SK-N-SH (cell line): ENCODE results near the gene FMNL2. TPM values are rescaled to one million over a fixed set of nuclear protein-coding genes. Genes with fewer than 3 reads are reported as not detected.

Experiments
- CTCF ChIA-PET: fragments of 300-600, 350-600 bp; formaldehyde crosslinking; extraction: SDS; loops from one replicate; lab custom pipeline; 2021; lab: Yijun Ruan, JAX
- POLR2A ChIA-PET: fragments of 350-600 bp; sonication (Branson Sonifier 250); formaldehyde crosslinking; extraction: SDS; loops from one replicate; lab custom pipeline; 2020; ENCODE audit warnings: antibody characterized with exemption, inconsistent platforms; lab: Yijun Ruan, JAX
- DNase-seq: peaks from one replicate; pipeline ENCODE4 v3.0.0; 2012
- H2AFZ ChIP-seq: fragments of 200-600 bp; sonication (generic); 2 replicates; pipeline ENCODE4 v1.8.1; 2016; ENCODE audit warnings: antibody characterized with exemption, mild to moderate bottlenecking, low read depth
- H3F3A ChIP-seq: fragments of 200-600 bp; sonication (generic); replicated peaks from 2 replicates; pipeline ENCODE3; 2016; ENCODE audit warnings: antibody characterized with exemption, mild to moderate bottlenecking; ENCODE audit not compliant: insufficient read depth
- H3K27ac ChIP-seq, 2 experiments: fragments of 200-500 bp in 1 of 2; fragments of 200-600 bp in 1 of 2; sonication (Bioruptor generic) in 1 of 2; sonication (generic), shearing (Covaris generic) in 1 of 2; 2 replicates each; pipeline versions ENCODE4 v1.5.1 to v1.6.1; 2014 to 2016; ENCODE audit warnings: low read depth in 2 of 2, inconsistent platforms in 1 of 2, low read length in 1 of 2, mild to moderate bottlenecking in 1 of 2, mixed read lengths in 1 of 2
- H3K27me3 ChIP-seq: fragments of 200-600 bp; sonication (generic), shearing (Covaris generic); 2 replicates; pipeline ENCODE4 v1.6.1; 2016; ENCODE audit warnings: mixed run types; ENCODE audit not compliant: insufficient read depth
- H3K36me3 ChIP-seq, 2 experiments: fragments of 200-500 bp in 1 of 2; fragments of 200-600 bp in 1 of 2; sonication (Bioruptor generic) in 1 of 2; sonication (generic) in 1 of 2; replicated peaks in 1 of 2; 2 replicates each; pipeline versions ENCODE3 to v1.5.1; 2014 to 2016; ENCODE audit warnings: low read length in 1 of 2, mild to moderate bottlenecking in 1 of 2; ENCODE audit not compliant: insufficient read depth in 2 of 2, control insufficient read depth in 1 of 2
- H3K4me1 ChIP-seq, 2 experiments: fragments of 200-500 bp in 1 of 2; fragments of 200-600 bp in 1 of 2; sonication (Bioruptor generic) in 1 of 2; sonication (generic), shearing (Covaris generic) in 1 of 2; 2 replicates each; pipeline versions ENCODE4 v1.5.1 to v1.6.1; 2014 to 2016; ENCODE audit warnings: low read depth in 1 of 2, low read length in 1 of 2, mixed run types in 1 of 2; ENCODE audit not compliant: insufficient read depth in 2 of 2, control insufficient read depth in 1 of 2
- H3K4me2 ChIP-seq: fragments of 200-600 bp; sonication (generic), shearing (Covaris generic); 2 replicates; pipeline ENCODE4 v1.6.1; 2017; ENCODE audit warnings: mixed run types
- H3K4me3 ChIP-seq, 2 experiments: fragments of 200-500 bp in 1 of 2; fragments of 200-600 bp in 1 of 2; sonication (Bioruptor generic) in 1 of 2; sonication (generic), shearing (Covaris generic) in 1 of 2; 2 replicates each; pipeline versions ENCODE4 v1.5.1 to v1.8.1; 2014 to 2016; ENCODE audit warnings: low read depth in 2 of 2, inconsistent platforms in 1 of 2, low read length in 1 of 2, mild to moderate bottlenecking in 1 of 2, mixed read lengths in 1 of 2, moderate library complexity in 1 of 2
- H3K79me2 ChIP-seq: fragments of 200-600 bp; sonication (generic); 2 replicates; pipeline ENCODE4 v1.8.1; 2017; ENCODE audit warnings: mild to moderate bottlenecking; ENCODE audit not compliant: insufficient read depth
- H3K9ac ChIP-seq: fragments of 200-600 bp; sonication (generic); 2 replicates; pipeline ENCODE4 v1.6.1; 2017; ENCODE audit warnings: mixed run types
- H3K9me2 ChIP-seq: fragments of 200-600 bp; sonication (generic); 2 replicates; pipeline ENCODE4 v1.6.1; 2017; ENCODE audit warnings: mixed run types
- H3K9me3 ChIP-seq: fragments of 200-600 bp; sonication (generic); 2 replicates; pipeline ENCODE4 v1.6.1; 2017; ENCODE audit warnings: mixed run types, mild to moderate bottlenecking, moderate library complexity
- H4K20me1 ChIP-seq: fragments of 200-600 bp; sonication (generic); 2 replicates; pipeline ENCODE4 v1.6.1; 2017; ENCODE audit warnings: mild to moderate bottlenecking, mixed run types; ENCODE audit not compliant: insufficient read depth
- CHD2 ChIP-seq: fragments of 150-350 bp; IDR thresholded peaks from 2 replicates; pipeline ENCODE4 v1.6.1; 2018; ENCODE audit warnings: low read length; ENCODE audit not compliant: partially characterized antibody
- CTCF ChIP-seq: fragments of 200-600 bp; sonication (generic); IDR thresholded peaks from 2 replicates; pipeline ENCODE4 v1.6.1; 2017; ENCODE audit warnings: antibody characterized with exemption, mild to moderate bottlenecking, moderate library complexity
- FOSL2 ChIP-seq: IDR thresholded peaks from 2 replicates; pipeline ENCODE4 v1.4.0; 2012; ENCODE audit warnings: low read depth, mild to moderate bottlenecking, moderate library complexity, borderline replicate concordance
- FOXJ3 ChIP-seq: sonication (generic); formaldehyde crosslinking; IDR thresholded peaks from 2 replicates; pipeline ENCODE4 v1.5.1; 2020; ENCODE audit warnings: mild to moderate bottlenecking, missing genetic modification reagents
- GATA2 ChIP-seq: sonication (generic); formaldehyde crosslinking; IDR thresholded peaks from 2 replicates; pipeline ENCODE4 v1.5.0; 2020; ENCODE audit warnings: mild to moderate bottlenecking, missing genetic modification reagents
- IRF3 ChIP-seq: fragments of 150-350 bp; IDR thresholded peaks from 2 replicates; pipeline ENCODE4 v1.6.1; 2016; ENCODE audit warnings: mild to moderate bottlenecking, low read depth, low read length
- JUND ChIP-seq: IDR thresholded peaks from 2 replicates; pipeline ENCODE4 v1.4.0; 2012
- MAX ChIP-seq: IDR thresholded peaks from 2 replicates; pipeline ENCODE4 v1.4.0; 2012; ENCODE audit warnings: low read depth
- MEF2A ChIP-seq: IDR thresholded peaks from 2 replicates; pipeline ENCODE4 v1.4.0; 2012; ENCODE audit warnings: low read depth, borderline replicate concordance
- NFIC ChIP-seq: IDR thresholded peaks from 2 replicates; pipeline ENCODE4 v1.4.0; 2012; ENCODE audit warnings: borderline replicate concordance
- PBX3 ChIP-seq: IDR thresholded peaks from 2 replicates; pipeline ENCODE4; 2012
- RAD21 ChIP-seq: IDR thresholded peaks from 2 replicates; pipeline ENCODE4 v1.6.1; 2012; ENCODE audit warnings: mild to moderate bottlenecking, low read length
- RCOR1 ChIP-seq: fragments of 150-350 bp; IDR thresholded peaks from 2 replicates; pipeline ENCODE4 v1.6.1; 2017; ENCODE audit warnings: antibody characterized with exemption, low read length
- REST ChIP-seq: IDR thresholded peaks from 2 replicates; pipeline ENCODE4 v1.6.1; 2012; ENCODE audit warnings: mild to moderate bottlenecking, low read depth, low read length, moderate library complexity
- RFX5 ChIP-seq: IDR thresholded peaks from 2 replicates; pipeline ENCODE4 v1.6.1; 2012; ENCODE audit warnings: mild to moderate bottlenecking, improper control_type of control experiment, low read length
- SIN3A ChIP-seq: IDR thresholded peaks from 2 replicates; pipeline ENCODE4 v1.6.1; 2012; ENCODE audit warnings: low read depth, mild to moderate bottlenecking, low read length, moderate library complexity, borderline replicate concordance
- SMC3 ChIP-seq: IDR thresholded peaks from 2 replicates; pipeline ENCODE4 v1.6.1; 2012; ENCODE audit warnings: low read depth, low read length, improper control_type of control experiment
- TAF1 ChIP-seq: IDR thresholded peaks from 2 replicates; pipeline ENCODE4 v1.6.1; 2012; ENCODE audit warnings: low read depth, mild to moderate bottlenecking, low read length, moderate library complexity, borderline replicate concordance
- TCF12 ChIP-seq: IDR thresholded peaks from 2 replicates; pipeline ENCODE4 v1.4.0; 2012
- TEAD4 ChIP-seq: IDR thresholded peaks from 2 replicates; pipeline ENCODE4 v1.4.0; 2012; ENCODE audit warnings: mild to moderate bottlenecking, borderline replicate concordance; ENCODE audit not compliant: insufficient read depth
- USF1 ChIP-seq: IDR thresholded peaks from 2 replicates; pipeline ENCODE4 v1.4.0; 2012; ENCODE audit warnings: low read depth, borderline replicate concordance
- ZBTB33 ChIP-seq: IDR thresholded peaks from 2 replicates; pipeline ENCODE4 v1.4.0; 2012; ENCODE audit warnings: low read depth, borderline replicate concordance
- WGBS: methylation state at CpG from one replicate; pipeline ENCODE4 v1.1.6; 2017; ENCODE audit warnings: low lambda C conversion rate; 5-methylcytosine and 5-hydroxymethylcytosine counted together
- polyA plus RNA-seq, 3 experiments: library from polyadenylated mRNA; depleted of rRNA; stranded (reverse); fragments of >200 nt; gene quantifications; 2 replicates each; pipeline ENCODE4 v1.2.3, GENCODE V29; 2012

The FMNL2 gene
- polyA plus RNA-seq, 1 of the 3 experiments (the other 2 are of a cell fraction) = 14.5 TPM

GRCh38 chr2:152497481-152498052, 162.6 kb downstream of the FMNL2 start:
- POLR2A ChIA-PET = no interaction called here
- CTCF ChIA-PET = interaction anchor here (0.7 to 1.1 kb wide), 2 partner anchors 130 to 139 kb away, joined by 3 read pairs; no protein-coding TSS in a partner anchor
- TF ChIP-seq PBX3 = no peak
- no peak for TF ChIP-seq RFX5
- no peak for TF ChIP-seq MAX
- TF ChIP-seq CTCF = no peak
- no peak for TF ChIP-seq REST
- no peak for TF ChIP-seq TEAD4
- TF ChIP-seq MEF2A = no peak
- no peak for TF ChIP-seq SIN3A
- no peak for TF ChIP-seq IRF3
- no peak for TF ChIP-seq TAF1
- no peak for TF ChIP-seq RCOR1
- TF ChIP-seq RAD21 = no peak; the same call in 1 of the 2 replicates
- no peak for TF ChIP-seq JUND
- TF ChIP-seq GATA2 (CRISPR knock-in tag) = peak; percentile 77
- no peak for TF ChIP-seq FOSL2
- 0 out of 2 replicates have a peak, but pooled peaks have one; percentile 7 for TF ChIP-seq NFIC
- no peak for TF ChIP-seq USF1
- TF ChIP-seq SMC3 = no peak
- TF ChIP-seq CHD2 = peak; percentile 38
- TF ChIP-seq ZBTB33 = no peak
- TF ChIP-seq FOXJ3 = no peak
- TF ChIP-seq TCF12 = peak; percentile 3; the same call in 1 of the 2 replicates

More at GRCh38 chr2:152497481-152498052, 162.6 kb downstream of the FMNL2 start:
- H3K4me3 ChIP-seq = no peak overlapping the region
- DNase-seq = peak; percentile 46
- H4K20me1 ChIP-seq = no peaks in the 10 kb centered on the region
- no peaks in the 10 kb centered on the region for H3K9me3 ChIP-seq
- H3F3A ChIP-seq = peaks cover 3% of the 10 kb centered on the region
- no peak overlapping the region for H3K4me2 ChIP-seq
- no peaks in the 10 kb centered on the region for H3K9me2 ChIP-seq
- no peaks in the 10 kb centered on the region for H3K27me3 ChIP-seq
- peak overlapping the region in 1 of 2 experiments; percentile 79; a peak in 2 of 4 replicates for H3K27ac ChIP-seq
- no peak overlapping the region for H2AFZ ChIP-seq
- no peak overlapping the region for H3K9ac ChIP-seq
- H3K36me3 ChIP-seq = no peaks in the 10 kb centered on the region
- peaks cover 12% of the 10 kb centered on the region; the same call in 1 of the 2 replicates for H3K79me2 ChIP-seq
- H3K4me1 ChIP-seq = peaks cover 5 to 20% of the 10 kb centered on the region in 2 experiments; a peak in 3 of 4 replicates
- WGBS = 56% methylated on average over 3 of the region's 3 CpGs
